Measurements from ENCODE around the gene POGLUT3.

GRCh38 chr11:108486331-108486730 lies 11.9 kb downstream of the POGLUT3 start:
- TF ChIP-seq POLR2A (IDR thresholded peaks at IDR 0.05): no peak
- no peak for TF ChIP-seq EP300 (IDR thresholded peaks at IDR 0.05)
